HCEC 1CT (cell line): Measurements from ENCODE around the gene BLOC1S1.

Experiments
- DNase-seq: peaks from one replicate; pipeline ENCODE4 v3.0.0-alpha.2; 2017

Gene BLOC1S1

DNA sequence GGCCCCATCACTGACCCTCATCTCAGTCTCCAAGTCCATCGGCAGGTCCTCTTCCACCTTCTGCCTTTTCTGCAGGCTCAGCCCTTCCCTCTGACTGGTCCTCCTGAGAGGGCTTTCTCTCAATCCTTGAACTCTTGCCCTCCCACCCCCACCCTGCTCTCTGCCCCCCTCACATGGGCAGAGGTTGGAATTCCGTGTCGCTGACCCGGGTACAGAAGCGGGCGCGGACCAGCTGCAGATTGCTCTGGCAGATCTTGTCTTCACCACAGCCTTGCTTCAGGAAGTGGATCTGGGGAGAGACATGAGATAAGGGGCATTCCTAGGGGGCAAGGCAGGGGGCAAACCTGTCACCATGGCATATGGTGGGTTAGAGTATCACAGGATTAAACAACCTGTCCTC is 20.5 kb upstream of the BLOC1S1 start:
- DNase-seq, result no peak

DNA sequence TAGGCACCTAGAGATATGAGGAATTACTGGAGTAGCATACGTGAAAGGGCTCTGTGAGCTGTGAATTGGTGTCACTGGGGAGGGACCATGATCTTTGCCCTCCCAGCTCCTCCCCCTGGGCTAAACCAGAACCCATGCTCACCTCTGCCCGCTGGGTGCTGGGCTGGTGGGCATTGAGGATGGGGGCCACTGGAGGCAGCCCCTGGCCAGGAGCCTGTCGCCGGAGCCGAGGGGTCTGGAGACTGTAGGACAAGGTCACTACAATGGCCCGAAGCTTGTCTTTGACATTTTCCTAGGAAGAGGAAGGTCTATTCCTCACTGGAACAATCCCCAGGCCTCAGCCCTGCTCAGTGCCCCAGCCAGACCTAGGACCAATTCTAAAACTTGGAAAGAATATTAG is 19.7 kb upstream of the BLOC1S1 start:
- DNase-seq, result no peak

DNA sequence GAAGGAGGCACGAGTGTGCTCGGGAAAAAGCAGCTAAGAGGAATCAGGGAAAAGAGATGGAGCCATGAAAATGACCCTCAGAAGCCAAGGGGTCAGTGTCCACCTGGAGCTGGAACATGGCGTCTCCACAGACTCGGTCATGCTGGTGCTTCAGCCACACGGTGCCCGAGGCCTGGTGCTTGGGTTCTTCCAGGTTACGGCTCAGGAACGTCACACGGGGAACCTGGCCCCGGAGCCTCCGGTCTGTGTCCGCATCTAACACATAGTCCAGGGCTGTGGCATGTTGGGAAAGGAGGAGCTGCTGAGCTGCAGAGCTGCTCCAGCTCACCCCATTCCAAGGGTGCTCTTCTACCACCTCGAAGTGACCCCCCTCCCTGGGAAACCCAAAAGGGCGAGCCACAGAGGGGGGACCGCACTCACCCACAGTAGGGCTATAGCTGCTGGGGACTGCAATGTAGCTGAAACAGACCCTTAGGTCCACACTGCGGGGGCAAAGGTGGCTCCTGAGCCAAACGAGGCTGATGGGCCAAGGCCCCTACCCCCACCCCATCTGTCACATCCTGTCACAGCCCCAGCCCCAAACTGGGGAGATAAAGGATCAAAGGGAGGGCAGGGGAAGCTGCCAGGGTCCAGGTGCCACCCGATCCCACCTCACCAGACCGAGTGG is 18.9 kb upstream of the BLOC1S1 start:
- DNase-seq, result no peak

DNA sequence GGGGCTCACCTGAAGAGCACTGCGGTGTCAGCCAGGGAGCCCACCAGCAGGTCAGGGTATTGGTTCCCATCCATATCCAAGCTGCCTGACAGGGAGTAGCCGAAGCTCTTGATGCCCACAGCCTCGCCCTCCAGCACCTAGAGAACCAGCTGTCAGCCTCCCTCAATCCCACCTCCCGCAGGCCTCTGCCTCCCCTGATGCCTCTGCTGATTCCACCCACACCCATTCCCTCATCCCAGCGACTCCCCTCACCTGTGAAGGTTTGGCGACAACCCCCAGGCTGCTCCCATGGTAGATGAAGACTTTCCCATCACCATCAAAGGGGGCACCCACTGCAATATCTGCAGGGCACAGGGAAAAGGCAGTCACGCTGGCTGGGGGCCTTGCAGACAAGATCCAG is 18.2 kb upstream of the BLOC1S1 start:
- no peak for DNase-seq

DNA sequence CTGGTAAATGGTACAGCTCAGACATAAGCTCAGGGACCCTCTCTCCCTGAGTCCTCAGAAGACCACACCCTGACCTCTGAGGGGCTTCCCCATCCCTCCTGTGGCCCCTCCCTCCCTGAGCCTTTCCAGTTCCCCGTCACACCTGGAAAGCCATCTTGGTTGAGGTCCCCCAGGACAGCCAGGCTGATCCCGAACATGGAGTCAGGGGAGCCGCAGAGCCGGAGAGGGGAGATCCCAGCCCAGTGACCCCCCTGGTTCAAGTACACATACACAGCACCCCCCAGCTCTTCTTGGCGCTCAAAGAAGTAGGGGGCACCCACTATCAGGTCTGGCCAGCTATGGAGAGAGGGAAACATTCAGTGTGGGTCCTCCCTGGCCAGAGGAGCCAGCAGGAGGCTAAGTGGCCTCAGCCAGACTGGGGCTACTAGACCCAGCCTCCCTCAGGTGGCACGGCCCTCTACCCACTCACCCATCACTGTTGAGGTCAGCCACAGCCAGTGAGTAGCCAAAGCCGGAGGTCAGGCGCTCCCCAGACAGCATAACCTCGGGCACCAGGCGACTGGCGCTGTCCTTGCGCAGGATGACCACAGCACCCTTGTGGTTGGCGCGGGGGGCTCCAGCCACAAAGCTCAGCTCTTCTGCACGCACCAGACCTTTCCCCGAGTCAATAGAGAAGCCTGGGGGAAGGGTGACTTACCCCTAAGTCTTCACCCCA is 17.4 kb upstream of the BLOC1S1 start:
- no peak for DNase-seq

DNA sequence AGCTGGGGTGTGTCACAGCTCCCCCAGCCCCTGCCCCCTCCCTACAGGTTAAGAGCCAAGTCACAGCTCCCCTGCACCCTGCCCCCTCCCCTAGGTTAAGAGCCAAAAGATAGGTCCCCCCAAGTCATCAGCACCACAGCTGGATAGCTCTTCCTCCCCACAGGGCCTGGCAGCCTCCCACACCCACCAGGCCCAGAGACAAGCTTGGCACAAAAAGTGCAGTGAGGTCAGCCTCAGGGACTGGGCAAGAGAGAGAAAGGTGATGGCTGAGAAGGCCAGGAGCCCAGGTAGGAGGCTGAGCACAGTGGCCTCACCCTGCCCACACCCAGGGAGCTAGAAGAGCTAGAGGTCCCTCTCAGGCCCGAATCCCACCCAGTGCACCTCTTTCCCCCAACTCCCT is 16.9 kb upstream of the BLOC1S1 start:
- DNase-seq, result no peak

DNA sequence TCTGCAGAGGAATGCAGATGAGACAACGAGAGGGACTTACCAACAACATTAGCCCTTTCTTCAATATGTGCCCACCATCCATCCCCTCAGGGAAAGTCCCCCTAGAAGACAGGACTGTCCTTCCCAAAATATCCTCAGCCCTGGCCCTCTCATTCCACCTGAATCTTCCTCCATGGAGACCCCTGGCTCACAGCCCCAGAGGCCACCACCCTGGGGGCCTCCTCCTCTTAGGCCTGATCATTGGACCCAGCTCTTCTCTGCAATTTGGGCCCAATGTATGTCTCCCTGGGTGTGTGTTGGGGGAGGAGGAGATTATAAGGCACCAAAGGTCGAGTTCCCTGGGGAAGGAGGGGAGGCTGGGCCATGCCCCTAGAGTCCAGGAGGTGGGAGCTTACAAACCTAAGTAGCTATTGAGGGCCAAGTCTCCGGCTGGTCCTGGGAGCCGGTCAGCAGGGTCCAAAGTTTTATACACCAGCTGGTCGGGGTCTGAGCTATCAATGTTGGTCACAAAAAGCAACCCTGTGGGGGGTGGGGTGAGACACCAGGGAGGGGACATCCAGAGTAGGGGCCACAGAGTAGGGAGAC is 16.3 kb upstream of the BLOC1S1 start:
- no peak for DNase-seq

DNA sequence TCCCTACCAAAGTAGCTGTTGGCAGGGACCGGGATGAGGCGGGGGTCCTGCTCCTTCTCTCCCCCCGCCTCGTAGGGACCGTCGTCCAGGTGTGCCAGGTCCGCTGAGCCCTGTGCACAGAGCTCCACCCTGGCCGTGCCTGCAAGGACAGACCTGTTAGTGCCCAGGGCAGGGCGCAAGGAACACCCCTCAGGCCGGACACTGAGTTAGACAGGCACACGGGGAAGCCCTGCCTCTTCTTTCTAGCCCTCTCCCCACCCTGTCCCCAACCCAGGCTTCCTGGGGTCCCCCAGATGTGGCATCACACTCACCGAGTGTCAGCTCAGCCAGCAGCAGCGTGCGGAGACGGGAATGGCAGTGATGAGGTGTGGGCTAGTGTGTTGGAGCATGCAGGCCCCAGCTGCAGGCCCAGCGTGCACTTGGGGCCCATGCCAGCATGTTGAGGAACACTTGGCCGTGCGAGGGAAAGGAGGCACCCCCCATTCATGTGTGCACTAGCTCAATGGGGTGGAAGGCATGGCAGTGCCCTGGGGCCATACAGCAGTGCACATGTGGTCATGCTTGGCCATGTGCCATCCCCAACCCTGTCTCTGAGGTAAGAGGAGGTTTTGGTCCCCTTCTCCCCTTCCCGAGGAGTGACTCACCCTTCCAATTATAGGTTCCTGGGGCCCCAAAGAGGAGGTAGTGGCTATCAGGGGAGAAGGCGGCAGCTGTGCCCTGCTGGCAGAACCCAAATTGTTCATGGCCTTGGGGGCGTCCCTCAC is 15.4 kb upstream of the BLOC1S1 start:
- peak; percentile 43 for DNase-seq

DNA sequence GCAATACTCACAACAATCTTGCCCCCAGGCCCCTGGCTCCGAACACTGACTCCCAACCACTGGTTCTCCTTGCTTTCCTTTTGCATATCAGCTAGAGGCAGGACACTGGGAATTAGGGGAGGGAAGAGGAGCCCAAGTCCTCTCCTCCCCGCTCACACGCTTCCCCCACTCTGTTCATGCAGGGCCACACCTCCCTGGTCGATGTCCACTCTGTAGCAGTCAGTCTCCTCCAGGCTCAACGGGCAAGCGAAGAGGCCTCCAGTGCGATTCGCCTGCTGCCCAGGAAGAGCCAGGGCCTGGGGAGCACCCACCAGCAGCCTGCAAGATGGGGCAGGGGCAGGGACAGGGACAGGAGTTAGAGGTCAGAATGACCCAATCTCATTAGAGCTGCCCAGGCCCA is 13.0 kb upstream of the BLOC1S1 start:
- no peak for DNase-seq

DNA sequence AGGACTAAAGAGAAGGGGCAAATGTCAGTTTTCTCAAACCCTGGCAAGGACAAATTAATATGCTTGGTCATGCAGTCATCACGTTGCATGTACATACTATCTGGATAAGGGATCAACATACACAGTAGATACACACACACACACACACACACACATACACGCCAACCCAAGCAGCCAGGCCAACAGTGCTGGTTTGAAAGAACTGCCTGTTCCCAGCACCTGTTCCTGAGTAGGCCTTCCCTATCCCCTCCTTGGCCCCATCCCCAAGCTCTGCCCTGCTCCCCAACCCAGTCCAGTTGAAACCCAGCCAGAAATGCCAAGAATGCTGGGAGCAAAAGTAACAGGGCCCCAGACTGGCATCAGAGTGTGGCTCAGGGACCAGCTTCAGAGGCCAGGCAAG is 12.6 kb upstream of the BLOC1S1 start:
- no peak for DNase-seq

DNA sequence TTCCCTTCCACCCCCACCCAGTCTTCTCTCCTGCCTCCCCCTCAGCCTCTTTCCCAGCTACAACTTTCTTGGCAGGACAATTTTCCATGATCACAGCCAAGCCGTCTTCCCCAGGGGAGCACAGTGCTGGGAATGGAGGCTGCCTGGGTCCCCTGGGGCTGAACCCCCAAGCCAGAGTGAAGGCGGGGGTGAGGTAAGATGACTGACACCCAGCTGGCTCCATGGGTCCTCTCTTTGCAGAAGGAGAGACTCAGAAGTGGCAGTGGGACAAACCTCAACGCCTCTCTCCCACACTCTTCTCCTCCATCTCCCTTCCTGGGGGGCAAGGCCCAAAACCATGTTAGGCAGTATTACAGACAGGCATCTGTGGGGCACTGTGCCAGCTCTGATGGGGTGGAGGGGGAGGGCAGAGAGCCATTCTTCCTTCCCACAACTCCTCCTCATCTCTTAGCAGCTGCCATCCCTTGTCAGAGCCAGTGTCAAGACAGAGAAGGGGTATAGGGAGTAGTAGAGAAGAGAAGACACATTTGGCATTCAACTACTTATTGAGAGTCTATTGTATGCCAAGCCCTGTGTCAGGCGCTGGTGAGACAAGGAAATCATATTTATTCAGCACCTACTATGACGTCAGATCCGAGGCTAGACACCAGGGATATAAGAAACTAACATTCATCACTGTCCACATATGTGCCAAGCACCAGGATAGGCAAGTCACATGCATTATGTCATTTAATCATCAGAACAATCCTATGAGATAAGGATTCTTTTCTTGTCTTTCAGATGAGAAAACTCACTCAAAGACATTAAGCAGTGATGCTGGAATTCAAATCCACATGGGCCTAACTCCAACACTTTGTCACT is 11.7 kb upstream of the BLOC1S1 start:
- no peak for DNase-seq

DNA sequence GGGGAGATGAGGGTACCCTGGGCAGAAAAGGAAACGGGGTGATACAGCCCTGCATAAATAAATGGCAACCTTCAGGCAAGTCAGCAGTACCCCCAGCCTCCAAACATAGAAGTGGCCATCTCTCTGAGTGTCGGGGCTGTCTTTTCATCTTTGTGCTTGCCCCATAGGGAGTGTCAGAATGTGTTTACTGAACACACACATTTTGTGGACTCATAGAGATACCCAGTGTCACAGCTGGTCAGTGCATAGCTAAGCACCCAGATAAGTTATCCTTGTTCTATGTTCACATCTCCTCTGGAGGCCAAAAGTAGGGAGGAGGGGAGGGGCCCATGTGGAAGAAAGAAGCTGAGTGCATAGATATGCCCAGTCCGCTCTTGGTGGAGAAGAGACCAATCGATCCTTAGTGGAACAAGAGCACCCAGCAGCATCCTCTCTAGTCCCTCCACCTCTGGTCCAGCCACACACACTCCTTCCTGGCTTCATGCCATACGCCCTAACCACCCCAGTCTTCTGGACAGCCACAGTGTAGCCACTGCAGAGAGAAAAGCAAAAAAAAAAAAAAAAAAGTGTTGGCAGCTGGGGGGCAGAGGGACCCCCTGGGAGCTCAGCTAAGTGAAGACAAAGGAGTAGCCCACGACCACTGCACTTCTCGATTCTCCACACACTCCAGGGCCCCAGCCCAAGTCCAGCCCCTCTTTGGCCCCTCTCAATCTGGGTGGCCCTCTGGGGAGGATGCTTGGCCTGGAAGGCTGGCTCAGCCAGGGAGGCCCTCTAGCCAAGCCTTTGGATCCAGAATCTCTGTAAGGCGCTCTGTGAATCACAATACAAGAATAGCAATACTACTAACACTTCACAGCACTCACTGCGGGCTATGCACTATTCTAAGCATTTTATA is 10.8 kb upstream of the BLOC1S1 start:
- no peak for DNase-seq

DNA sequence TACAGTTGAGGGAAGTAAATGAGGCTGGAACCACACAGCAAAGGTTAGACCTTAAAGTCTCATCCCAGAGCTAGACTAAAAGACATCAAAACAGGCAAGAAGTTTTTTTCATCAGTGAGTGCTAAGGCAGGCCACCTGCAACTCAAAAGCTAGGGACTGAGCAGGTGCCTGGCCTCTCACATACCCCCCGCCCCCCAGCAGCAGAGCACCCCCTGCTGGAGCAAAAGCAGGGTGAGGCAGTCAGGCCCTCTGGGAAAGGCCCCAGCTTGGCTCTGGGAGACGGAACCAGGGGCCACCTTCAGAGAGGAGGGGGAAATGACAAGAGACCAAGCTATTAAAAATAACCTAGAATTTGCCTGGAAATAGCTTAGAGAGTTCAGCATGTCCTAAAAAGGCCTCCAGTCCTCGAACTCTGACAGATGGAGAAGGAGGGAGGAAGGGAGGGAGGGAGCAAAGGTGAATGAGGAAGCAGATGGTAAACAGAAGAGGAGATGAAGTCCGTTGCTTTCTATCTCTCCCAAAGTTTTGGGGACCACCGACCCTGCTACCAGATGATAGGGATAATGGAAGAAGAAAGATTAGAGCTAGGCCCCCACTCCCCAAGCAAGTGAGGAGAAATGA is 10.0 kb upstream of the BLOC1S1 start:
- no peak for DNase-seq

DNA sequence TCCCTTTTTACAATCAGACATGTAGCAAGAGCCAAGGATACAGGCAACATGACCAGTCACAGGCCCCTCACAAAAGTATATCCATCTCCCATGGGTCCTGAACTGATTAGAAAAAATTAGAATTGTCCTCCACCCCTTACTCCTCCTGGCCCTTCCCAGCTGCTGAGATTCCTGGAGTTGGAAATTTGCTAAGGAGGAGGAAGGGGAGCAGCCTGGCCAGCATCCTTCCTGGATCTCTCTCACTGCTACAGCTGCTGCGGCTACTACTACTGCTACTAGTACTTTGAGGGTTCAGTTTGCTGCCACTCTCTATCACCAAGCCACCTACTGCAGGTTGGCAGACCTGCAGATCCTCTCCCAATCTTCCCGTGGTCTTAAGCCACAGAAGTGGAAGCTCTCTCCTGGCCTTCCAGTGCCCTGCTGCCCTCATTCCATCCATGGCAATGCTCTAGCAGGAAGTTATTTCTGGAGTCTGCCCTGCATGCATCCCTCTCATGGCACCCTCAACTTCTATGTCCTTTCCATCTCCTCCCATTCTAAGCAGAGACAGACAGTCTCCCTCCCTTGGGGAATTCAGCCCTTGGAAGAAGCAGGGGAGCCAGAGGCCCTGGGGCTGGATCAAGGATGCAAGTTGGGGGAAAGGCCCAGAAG is 9.2 kb upstream of the BLOC1S1 start:
- no peak for DNase-seq

DNA sequence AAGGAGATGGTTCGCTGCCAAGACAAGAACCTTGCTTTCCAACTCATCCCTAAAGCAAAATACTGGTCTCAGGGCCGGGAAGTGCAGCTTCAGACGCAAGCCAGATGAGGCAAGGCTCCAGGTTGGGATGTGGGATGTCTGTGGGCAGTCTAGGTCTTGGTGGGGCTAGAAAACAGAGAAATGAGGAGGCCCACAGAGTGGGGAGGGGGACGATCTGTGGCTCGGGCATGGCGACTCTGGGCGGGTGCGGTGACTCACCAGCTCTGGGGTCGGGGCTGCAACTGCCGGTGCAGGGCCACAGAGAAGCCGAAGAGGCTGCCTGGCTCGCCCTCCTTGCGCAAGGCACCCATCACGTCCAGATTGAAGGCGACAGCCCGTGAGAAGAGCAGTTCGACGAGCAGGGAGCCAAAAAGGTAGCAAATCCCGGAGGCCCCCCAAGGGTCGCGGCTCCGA is 8.6 kb upstream of the BLOC1S1 start:
- no peak for DNase-seq

DNA sequence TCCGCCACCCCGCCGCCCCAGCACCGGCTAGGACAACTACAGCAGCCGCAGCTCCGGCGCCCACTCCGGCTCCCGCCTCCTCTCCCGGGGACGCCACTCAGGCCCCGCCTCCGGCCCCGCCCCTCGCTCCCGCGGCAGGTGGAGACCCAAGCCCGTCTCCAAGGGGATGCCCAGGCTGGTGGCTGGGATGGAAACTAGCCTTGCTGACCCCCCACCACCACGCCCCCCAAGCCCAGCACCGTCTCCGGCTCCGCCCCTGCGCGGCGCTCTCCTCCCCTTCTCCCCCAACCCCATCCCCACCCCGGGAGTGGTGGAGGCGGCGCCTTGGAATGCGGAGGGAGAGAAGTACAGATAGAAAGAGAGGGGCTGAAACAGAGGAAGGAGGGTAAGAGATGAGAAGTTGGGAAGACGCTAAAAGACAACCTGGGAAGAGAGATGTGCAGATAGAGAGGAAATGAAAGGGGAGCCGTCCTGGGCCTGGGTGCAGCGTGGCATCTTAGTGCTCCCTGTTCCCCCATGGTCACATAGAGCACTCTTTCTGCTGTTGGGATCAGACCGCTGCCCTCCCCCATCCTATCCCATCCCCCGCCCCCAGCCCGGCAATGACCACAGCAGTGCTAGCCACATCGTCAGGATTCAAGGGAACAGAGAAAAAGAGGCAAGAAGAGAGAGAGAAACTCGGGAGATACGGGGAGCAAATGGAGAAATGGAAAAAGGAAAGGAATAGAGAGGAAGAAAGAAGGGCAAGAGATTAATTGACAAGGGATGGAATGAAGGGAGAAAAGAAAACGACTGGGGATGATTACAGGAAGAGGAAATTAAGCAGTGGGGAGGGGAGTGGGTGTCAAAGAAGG is 7.8 kb upstream of the BLOC1S1 start, which contains the start of gene ITGA7:
Gene ITGA7 (minus strand): TSS at position 64 of the 854 bp plus-strand sequence. CDS start 222 bp downstream, outside the sequence.
- DNase-seq, result peak; percentile 1

DNA sequence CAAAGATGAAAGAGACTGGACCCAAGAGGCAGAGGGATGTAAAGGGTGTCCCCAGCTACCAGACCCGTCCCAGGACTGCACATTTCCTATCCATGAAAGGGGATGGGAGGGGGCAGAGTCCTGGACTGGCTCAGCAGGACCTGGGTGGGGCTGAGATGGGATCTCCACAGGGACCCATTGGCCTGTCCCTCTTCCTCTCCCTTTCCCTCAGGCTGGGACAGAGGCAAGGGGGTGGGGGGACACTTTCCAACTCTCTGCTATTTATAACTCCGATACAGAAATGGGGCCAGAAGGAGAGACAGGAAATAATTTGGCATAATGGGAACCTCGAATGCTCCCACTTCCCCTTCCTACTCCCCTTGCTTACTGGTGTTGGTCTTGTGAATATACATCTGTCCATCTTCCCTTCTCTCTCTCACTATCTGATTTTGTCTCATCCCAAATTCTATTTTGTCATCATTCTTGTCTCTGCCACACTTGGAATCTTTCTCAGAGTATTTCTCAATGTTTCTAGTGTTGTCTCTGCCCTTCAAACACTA is 7.1 kb upstream of the BLOC1S1 start:
- DNase-seq, result no peak

DNA sequence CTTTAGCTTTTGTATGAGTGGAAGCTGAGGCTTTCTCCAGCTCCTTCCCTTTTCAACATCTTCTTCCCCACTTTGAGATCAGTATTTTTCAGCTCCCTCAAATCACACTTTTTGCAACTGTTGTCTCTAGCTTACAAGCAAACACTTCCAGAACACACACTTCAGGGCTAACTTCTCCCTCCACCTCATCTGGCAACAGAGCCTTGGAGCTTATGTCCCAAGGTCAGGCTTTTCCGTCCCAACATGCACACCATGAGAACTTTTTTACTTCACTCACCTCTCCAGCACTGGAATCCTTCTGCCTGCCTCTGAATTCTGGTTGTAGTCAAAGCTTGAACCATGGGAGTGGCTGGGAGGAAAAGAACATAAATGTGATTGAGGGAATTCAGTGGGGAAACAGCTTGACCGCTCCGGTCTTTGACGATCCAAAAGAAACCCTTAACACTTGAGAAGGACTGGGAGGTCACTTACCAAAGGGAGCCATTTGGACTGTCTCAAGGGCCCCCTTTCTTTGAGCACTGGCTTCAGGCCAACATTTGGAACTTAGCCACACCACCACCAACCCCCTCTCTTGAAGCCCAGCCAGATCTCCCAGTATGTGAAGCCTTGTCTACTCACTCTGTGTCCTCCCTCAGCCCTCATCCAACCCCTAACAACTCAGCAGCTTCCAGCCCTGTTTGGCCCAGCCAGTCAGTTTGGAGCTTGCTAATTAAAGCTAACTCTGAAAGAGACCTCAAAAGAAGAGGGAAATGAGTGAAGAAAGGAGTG is 3.9 kb upstream of the BLOC1S1 start:
- DNase-seq, result no peak
